Measurements from ENCODE around the gene C1QTNF2. TPM values are rescaled to one million over a fixed set of nuclear protein-coding genes. Genes with fewer than 3 reads are reported as not detected.

Gene C1QTNF2
- total and polyA plus RNA-seq, 9 donors, result 0.25 to 3.7 (median 1.1) TPM; not detected in 1

DNA sequence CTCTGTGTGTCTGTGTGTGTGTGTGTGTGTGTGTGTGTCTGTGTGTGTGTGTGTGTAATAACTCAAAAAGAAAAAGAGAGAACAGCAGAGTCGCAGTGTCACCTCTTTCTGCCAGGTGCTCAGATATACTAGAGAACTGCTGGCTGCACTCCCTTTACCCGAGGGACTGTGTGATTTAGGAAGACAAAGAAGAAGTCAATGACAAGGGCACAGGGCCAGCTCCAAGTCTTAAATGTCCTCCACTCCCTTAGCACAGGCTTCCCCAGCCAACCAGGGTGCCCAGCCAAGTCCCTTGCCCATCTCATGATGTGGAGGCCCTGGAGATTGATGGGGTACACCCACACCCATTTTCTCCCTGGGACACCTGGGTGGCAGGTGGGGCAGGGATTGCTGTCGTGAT is 66.7 kb downstream of the C1QTNF2 start:
- Histone ChIP-seq H3K4me3 (no peak overlapping the region), H3K27me3 (no peaks in the 10 kb centered on the region), H3K4me1 (ENCODE audit: insufficient read depth) (no peaks in the 10 kb centered on the region), H3K27ac (no peak overlapping the region), H3K36me3 (no peaks in the 10 kb centered on the region), H3K9me3 (no peaks in the 10 kb centered on the region)
- no peak for TF ChIP-seq POLR2A (IDR thresholded peaks at IDR 0.05)
- TF ChIP-seq EP300 (IDR thresholded peaks at IDR 0.05), result no peak
- TF ChIP-seq, protein P1, sequence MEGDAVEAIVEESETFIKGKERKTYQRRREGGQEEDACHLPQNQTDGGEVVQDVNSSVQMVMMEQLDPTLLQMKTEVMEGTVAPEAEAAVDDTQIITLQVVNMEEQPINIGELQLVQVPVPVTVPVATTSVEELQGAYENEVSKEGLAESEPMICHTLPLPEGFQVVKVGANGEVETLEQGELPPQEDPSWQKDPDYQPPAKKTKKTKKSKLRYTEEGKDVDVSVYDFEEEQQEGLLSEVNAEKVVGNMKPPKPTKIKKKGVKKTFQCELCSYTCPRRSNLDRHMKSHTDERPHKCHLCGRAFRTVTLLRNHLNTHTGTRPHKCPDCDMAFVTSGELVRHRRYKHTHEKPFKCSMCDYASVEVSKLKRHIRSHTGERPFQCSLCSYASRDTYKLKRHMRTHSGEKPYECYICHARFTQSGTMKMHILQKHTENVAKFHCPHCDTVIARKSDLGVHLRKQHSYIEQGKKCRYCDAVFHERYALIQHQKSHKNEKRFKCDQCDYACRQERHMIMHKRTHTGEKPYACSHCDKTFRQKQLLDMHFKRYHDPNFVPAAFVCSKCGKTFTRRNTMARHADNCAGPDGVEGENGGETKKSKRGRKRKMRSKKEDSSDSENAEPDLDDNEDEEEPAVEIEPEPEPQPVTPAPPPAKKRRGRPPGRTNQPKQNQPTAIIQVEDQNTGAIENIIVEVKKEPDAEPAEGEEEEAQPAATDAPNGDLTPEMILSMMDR (IDR thresholded peaks at IDR 0.05), result no peak
- intact Hi-C loops (cut with DNase I), result no loop called here
- DNase-seq, result no peak
- WGBS, 3 donors, result 40 to 57% (median 50%) methylated on average over 3 of the region's 3 CpGs

DNA sequence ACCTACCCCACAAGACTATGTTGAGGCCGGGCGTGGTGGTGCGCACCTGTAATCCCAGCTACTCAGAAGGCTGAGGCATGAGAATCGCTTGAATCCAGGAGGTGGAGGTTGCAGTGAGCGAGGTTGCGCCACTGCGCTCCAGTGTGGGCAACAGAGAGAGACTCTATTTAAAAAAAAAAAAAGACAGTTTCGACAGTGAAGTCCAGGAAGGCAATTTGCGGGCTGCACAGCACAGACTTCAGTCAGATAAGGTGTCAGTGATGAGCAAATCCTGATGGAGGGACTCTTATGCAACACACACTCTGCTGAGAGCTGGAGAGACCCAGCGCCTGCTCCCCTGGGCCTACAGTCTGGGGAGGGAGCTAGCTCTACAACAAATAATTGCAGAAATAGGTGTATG is 72.2 kb downstream of the C1QTNF2 start:
- intact Hi-C loops (cut with DNase I), result no loop called here
- no peak overlapping the region for H3K4me3 ChIP-seq
- 95 to 97% (median 95%) methylated on average over 10 of the region's 10 CpGs for WGBS, 3 donors

DNA sequence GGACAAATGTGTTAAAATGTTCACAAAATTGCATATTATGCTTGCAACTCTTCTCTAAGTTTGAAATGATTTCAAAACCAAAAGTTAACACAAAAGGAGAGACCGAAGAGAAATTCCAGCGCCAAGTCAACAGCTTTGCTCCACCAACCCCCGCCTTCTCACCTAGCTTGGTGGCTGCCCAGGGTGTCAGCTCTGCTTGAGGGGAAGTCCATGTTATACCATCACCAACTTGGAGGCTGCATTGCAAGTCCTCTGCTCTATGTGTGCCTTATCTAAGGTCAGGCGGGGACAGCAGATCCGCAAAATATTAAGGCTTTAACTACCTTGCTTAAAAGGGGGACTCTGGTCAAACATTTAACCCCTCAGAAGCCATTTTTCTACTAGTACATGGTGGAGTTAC is 72.7 kb downstream of the C1QTNF2 start:
- WGBS, 3 donors, result 81 to 89% (median 81%) methylated on average over 5 of the region's 5 CpGs
- Histone ChIP-seq H3K27ac (no peak overlapping the region), H3K36me3 (no peaks in the 10 kb centered on the region), H3K4me3 (no peak overlapping the region), H3K27me3 (no peaks in the 10 kb centered on the region), H3K9me3 (no peaks in the 10 kb centered on the region), H3K4me1 (ENCODE audit: insufficient read depth) (peaks cover 1% of the 10 kb centered on the region)
- no peak for DNase-seq
- intact Hi-C loops (cut with DNase I), result no loop called here
- TF ChIP-seq, protein P1 (IDR thresholded peaks at IDR 0.05), result no peak
- TF ChIP-seq POLR2A (IDR thresholded peaks at IDR 0.05), result no peak
- TF ChIP-seq EP300 (IDR thresholded peaks at IDR 0.05), result no peak

More for the DNA sequence above, 72.2 kb downstream of the C1QTNF2 start:
- Histone ChIP-seq H3K27ac (no peak overlapping the region), H3K9me3 (no peaks in the 10 kb centered on the region), H3K36me3 (no peaks in the 10 kb centered on the region), H3K27me3 (no peaks in the 10 kb centered on the region), H3K4me1 (ENCODE audit: insufficient read depth) (peaks cover 1% of the 10 kb centered on the region)
- DNase-seq, result no peak
- TF ChIP-seq, protein P1 (IDR thresholded peaks at IDR 0.05), result no peak
- TF ChIP-seq EP300 (IDR thresholded peaks at IDR 0.05) (no peak), POLR2A (IDR thresholded peaks at IDR 0.05) (no peak)

Small RNAs within 50 kb of the gene (small RNA-seq; reads per million reads assigned to genes)
- gene AC112191.3, result not detected

Other genes starting within 250 kb of the C1QTNF2 start
- 10 to 100 TPM in 1 of 7 donors, under 1 TPM in 2, not detected in 4; 0.83 to 10.6 (median 1.00) TPM for gene FABP6, start 141.1 kb downstream of the C1QTNF2 start, total RNA-seq
- gene FABP6, start 141.1 kb downstream of the C1QTNF2 start, polyA plus RNA-seq, result 1 to 10 TPM in 1 of 2 donors, not detected in 1; 4.5 TPM
- gene CCNJL, start 58.1 kb downstream of the C1QTNF2 start, total RNA-seq, result 10 to 100 TPM in 2 of 7 donors, 1 to 10 TPM in 5; 3.8 to 11.8 (median 6.8) TPM
- 1 to 10 TPM; 3.4 to 4.7 TPM for gene CCNJL, start 58.1 kb downstream of the C1QTNF2 start, polyA plus RNA-seq
- 10 to 100 TPM in 4 of 7 donors, 1 to 10 TPM in 3; 4.8 to 14.3 (median 10.1) TPM for gene FAM200C, start 29.4 kb upstream of the C1QTNF2 start, total RNA-seq
- gene FAM200C, start 29.4 kb upstream of the C1QTNF2 start, polyA plus RNA-seq, result 1 to 10 TPM; 5.4 to 7.9 TPM
- gene SLU7, start 48.5 kb upstream of the C1QTNF2 start, total RNA-seq, result 10 to 100 TPM; 25.8 to 53.7 (median 32.8) TPM
- 10 to 100 TPM; 26.9 to 30.9 TPM for gene SLU7, start 48.5 kb upstream of the C1QTNF2 start, polyA plus RNA-seq
- gene PTTG1, start 51.2 kb upstream of the C1QTNF2 start, total RNA-seq, result 10 to 100 TPM in 1 of 7 donors, 1 to 10 TPM in 3, under 1 TPM in 2, not detected in 1; 0.77 to 12.9 (median 2.7) TPM
- 10 to 100 TPM in 1 of 2 donors, 1 to 10 TPM in 1; 4.0 to 10.2 TPM for gene PTTG1, start 51.2 kb upstream of the C1QTNF2 start, polyA plus RNA-seq